ENCODE data around the gene NLGN3. TPM values are rescaled to one million over a fixed set of nuclear protein-coding genes. Genes with fewer than 3 reads are reported as not detected.

The NLGN3 gene
- polyA plus RNA-seq, 1 donor, result 2.5 TPM

GRCh38 chrX:71214604-71215337, 70.1 kb downstream of the NLGN3 start:
- no peak for DNase-seq

- DNase-seq, result no peak
These were observed 70.8 kb downstream of the NLGN3 start for GRCh38 chrX:71215338-71215912.

GRCh38 chrX:71216485-71216884, 71.8 kb downstream of the NLGN3 start:
- no peak for DNase-seq

GRCh38 chrX:71217298-71217697, 72.7 kb downstream of the NLGN3 start:
- DNase-seq, result no peak

Other genes with a start within 250 kb of the NLGN3 start
- gene TEX11, start 236.1 kb upstream of the NLGN3 start, polyA plus RNA-seq (ENCODE audit: insufficient read length), result 0.23 TPM
- gene SLC7A3, start 213.7 kb upstream of the NLGN3 start, polyA plus RNA-seq (ENCODE audit: insufficient read length), result 1.1 TPM
- gene SNX12, start 76.5 kb upstream of the NLGN3 start, polyA plus RNA-seq (ENCODE audit: insufficient read length), result 47.0 TPM
- gene FOXO4, start 49.0 kb upstream of the NLGN3 start, polyA plus RNA-seq (ENCODE audit: insufficient read length), result 51.5 TPM
- 0.79 TPM for gene CXorf65, start 38.1 kb upstream of the NLGN3 start, polyA plus RNA-seq (ENCODE audit: insufficient read length)
- gene IL2RG, start 33.3 kb upstream of the NLGN3 start, polyA plus RNA-seq (ENCODE audit: insufficient read length), result 1.8 TPM
- gene MED12, start 26.2 kb upstream of the NLGN3 start, polyA plus RNA-seq (ENCODE audit: insufficient read length), result 52.5 TPM
- not detected for gene GJB1, start 78.4 kb downstream of the NLGN3 start, polyA plus RNA-seq (ENCODE audit: insufficient read length)
- gene ZMYM3, start 109.3 kb downstream of the NLGN3 start, polyA plus RNA-seq (ENCODE audit: insufficient read length), result 22.0 TPM
- gene NONO, start 138.8 kb downstream of the NLGN3 start, polyA plus RNA-seq (ENCODE audit: insufficient read length), result 320 TPM
- gene ITGB1BP2, start 156.9 kb downstream of the NLGN3 start, polyA plus RNA-seq (ENCODE audit: insufficient read length), result 114 TPM
- gene TAF1, start 221.5 kb downstream of the NLGN3 start, polyA plus RNA-seq (ENCODE audit: insufficient read length), result 27.2 TPM